Progenitor cell of endocrine pancreas (in vitro differentiated cells): ENCODE data around the gene SCN3A. TPM values are rescaled to one million over a fixed set of nuclear protein-coding genes. Genes with fewer than 3 reads are reported as not detected.

Source experiments
- DNase-seq: peaks from one replicate; pipeline ENCODE4 v3.0.0; 2021; ENCODE audit warnings: low spot score; ENCODE audit not compliant: unreplicated experiment
- H3K27ac Mint-ChIP-seq: 2 replicates; pipeline ENCODE4 v1.8.0; 2021; ENCODE audit warnings: mild to moderate bottlenecking, moderate library complexity, mixed read lengths
- H3K27me3 Mint-ChIP-seq: 2 replicates; pipeline ENCODE4 v1.8.0; 2021; ENCODE audit warnings: mixed read lengths
- H3K36me3 Mint-ChIP-seq: 2 replicates; pipeline ENCODE4 v1.8.0; 2022; ENCODE audit warnings: mixed read lengths; ENCODE audit not compliant: insufficient read depth
- H3K4me1 Mint-ChIP-seq: 2 replicates; pipeline ENCODE4 v1.8.0; 2021; ENCODE audit warnings: low read depth, mixed read lengths
- H3K4me3 Mint-ChIP-seq: 2 replicates; pipeline ENCODE4 v1.8.0; 2021; ENCODE audit warnings: low read depth, mild to moderate bottlenecking, moderate library complexity, mixed read lengths
- H3K9me3 Mint-ChIP-seq: 2 replicates; pipeline ENCODE4 v1.8.0; 2021; ENCODE audit warnings: low read depth, mixed read lengths
- CTCF ChIP-seq: fragments of 200-600 bp; sonication (generic); IDR thresholded peaks from one replicate; pipeline ENCODE4 v1.5.0; 2021; ENCODE audit warnings: antibody characterized with exemption, mild to moderate bottlenecking; ENCODE audit not compliant: unreplicated experiment
- total RNA-seq: library from RNA; stranded (reverse); gene quantifications from 2 replicates; pipeline ENCODE4 v1.2.1, GENCODE V29; 2021

Gene SCN3A
- total RNA-seq, 1 donor from 2014 or later, result 4.7 TPM

GRCh38 chr2:165161510-165161909 is 42.3 kb downstream of the SCN3A start:
- no peak for DNase-seq
- Mint-ChIP-seq H3K9me3 (peaks cover 4% of the 10 kb centered on the region), H3K27me3 (no peaks in the 10 kb centered on the region), H3K4me1 (no peaks in the 10 kb centered on the region), H3K27ac (no peak overlapping the region), H3K36me3 (no peaks in the 10 kb centered on the region), H3K4me3 (no peak overlapping the region)
- no peak for TF ChIP-seq CTCF

- H3K27ac Mint-ChIP-seq, result no peak overlapping the region
- H3K27me3 Mint-ChIP-seq, result no peaks in the 10 kb centered on the region
- H3K9me3 Mint-ChIP-seq, result peaks cover 4% of the 10 kb centered on the region
- no peak for TF ChIP-seq CTCF
- no peaks in the 10 kb centered on the region for H3K4me1 Mint-ChIP-seq
- H3K36me3 Mint-ChIP-seq, result no peaks in the 10 kb centered on the region
- DNase-seq, result no peak
- no peak overlapping the region for H3K4me3 Mint-ChIP-seq
Observed at GRCh38 chr2:165157160-165157559, 46.7 kb downstream of the SCN3A start.

GRCh38 chr2:165155152-165155551 is 48.7 kb downstream of the SCN3A start:
- Mint-ChIP-seq H3K27ac (no peak overlapping the region), H3K4me3 (no peak overlapping the region), H3K9me3 (peaks cover 4% of the 10 kb centered on the region), H3K36me3 (no peaks in the 10 kb centered on the region), H3K27me3 (no peaks in the 10 kb centered on the region), H3K4me1 (no peaks in the 10 kb centered on the region)
- no peak for TF ChIP-seq CTCF
- DNase-seq, result no peak

- H3K27ac Mint-ChIP-seq, result no peak overlapping the region
Observed at GRCh38 chr2:165149439-165149838, 54.4 kb downstream of the SCN3A start.

GRCh38 chr2:165147186-165148045 is 56.4 kb downstream of the SCN3A start:
- Mint-ChIP-seq H3K9me3 (no peaks in the 10 kb centered on the region), H3K4me1 (no peaks in the 10 kb centered on the region), H3K27me3 (no peaks in the 10 kb centered on the region), H3K27ac (no peak overlapping the region), H3K4me3 (no peak overlapping the region), H3K36me3 (no peaks in the 10 kb centered on the region)
- no peak for DNase-seq
- TF ChIP-seq CTCF, result no peak

More at GRCh38 chr2:165149439-165149838, 54.4 kb downstream of the SCN3A start:
- H3K36me3 Mint-ChIP-seq, result no peaks in the 10 kb centered on the region
- no peak overlapping the region for H3K4me3 Mint-ChIP-seq
- no peaks in the 10 kb centered on the region for H3K27me3 Mint-ChIP-seq
- DNase-seq, result no peak
- TF ChIP-seq CTCF, result no peak
- H3K4me1 Mint-ChIP-seq, result no peaks in the 10 kb centered on the region
- H3K9me3 Mint-ChIP-seq, result no peaks in the 10 kb centered on the region
